ENCODE results near the gene PDE4B.
"Not testable (repeated sequence)": the region's sequence is repeated elsewhere in the genome, so short reads cannot be mapped to it uniquely, and the experiment has no call there.

GRCh38 chr1:66100959-66101358, 308.3 kb downstream of the PDE4B start:
- TF ChIP-seq, protein P1, sequence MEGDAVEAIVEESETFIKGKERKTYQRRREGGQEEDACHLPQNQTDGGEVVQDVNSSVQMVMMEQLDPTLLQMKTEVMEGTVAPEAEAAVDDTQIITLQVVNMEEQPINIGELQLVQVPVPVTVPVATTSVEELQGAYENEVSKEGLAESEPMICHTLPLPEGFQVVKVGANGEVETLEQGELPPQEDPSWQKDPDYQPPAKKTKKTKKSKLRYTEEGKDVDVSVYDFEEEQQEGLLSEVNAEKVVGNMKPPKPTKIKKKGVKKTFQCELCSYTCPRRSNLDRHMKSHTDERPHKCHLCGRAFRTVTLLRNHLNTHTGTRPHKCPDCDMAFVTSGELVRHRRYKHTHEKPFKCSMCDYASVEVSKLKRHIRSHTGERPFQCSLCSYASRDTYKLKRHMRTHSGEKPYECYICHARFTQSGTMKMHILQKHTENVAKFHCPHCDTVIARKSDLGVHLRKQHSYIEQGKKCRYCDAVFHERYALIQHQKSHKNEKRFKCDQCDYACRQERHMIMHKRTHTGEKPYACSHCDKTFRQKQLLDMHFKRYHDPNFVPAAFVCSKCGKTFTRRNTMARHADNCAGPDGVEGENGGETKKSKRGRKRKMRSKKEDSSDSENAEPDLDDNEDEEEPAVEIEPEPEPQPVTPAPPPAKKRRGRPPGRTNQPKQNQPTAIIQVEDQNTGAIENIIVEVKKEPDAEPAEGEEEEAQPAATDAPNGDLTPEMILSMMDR (conservative IDR thresholded peaks at IDR 0.05; ENCODE audit: low read length): not testable (repeated sequence)
- not testable (repeated sequence) for TF ChIP-seq EZH2phosphoT487 (IDR thresholded peaks at IDR 0.05; ENCODE audit: borderline replicate concordance, low read depth, low read length)
